ENCODE results near the gene SLC13A3.

DNA sequence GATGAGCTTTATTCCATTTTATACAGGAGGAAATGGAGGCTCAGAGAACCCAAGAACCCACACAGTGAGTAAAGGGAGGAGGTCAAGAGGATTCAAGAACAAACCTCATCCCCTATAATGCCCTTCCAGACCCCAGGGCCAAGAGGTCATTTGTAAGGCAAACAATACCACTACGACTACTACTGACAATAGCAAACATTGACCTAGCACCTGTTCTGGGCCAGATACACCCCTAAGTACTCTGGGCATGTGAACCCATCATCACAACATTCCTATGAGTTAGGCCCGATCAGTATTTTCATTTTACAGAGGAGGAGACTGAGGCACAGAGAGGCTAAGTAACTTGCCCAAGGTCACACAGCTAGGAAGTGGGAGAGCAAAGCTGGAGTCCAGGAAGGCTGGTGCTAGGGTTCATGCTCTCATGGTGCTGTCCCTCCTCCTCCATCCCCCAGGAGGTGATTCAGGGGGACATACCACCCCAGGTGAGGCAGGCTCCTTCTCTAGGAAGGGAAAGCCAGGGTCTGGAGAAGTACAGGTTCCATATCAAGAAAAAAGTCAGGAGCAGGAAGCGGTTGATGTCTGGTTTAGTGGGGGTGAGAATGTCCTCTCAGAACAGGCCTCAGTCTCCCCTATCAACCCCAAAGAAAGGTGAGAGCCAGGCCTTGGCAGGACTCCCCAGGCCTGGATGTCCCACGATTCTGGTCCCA lies 13.7 kb downstream of the SLC13A3 start:
- TF ChIP-seq, protein P1, sequence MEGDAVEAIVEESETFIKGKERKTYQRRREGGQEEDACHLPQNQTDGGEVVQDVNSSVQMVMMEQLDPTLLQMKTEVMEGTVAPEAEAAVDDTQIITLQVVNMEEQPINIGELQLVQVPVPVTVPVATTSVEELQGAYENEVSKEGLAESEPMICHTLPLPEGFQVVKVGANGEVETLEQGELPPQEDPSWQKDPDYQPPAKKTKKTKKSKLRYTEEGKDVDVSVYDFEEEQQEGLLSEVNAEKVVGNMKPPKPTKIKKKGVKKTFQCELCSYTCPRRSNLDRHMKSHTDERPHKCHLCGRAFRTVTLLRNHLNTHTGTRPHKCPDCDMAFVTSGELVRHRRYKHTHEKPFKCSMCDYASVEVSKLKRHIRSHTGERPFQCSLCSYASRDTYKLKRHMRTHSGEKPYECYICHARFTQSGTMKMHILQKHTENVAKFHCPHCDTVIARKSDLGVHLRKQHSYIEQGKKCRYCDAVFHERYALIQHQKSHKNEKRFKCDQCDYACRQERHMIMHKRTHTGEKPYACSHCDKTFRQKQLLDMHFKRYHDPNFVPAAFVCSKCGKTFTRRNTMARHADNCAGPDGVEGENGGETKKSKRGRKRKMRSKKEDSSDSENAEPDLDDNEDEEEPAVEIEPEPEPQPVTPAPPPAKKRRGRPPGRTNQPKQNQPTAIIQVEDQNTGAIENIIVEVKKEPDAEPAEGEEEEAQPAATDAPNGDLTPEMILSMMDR (IDR thresholded peaks at IDR 0.05), result no peak
- TF ChIP-seq POLR2A (IDR thresholded peaks at IDR 0.05) (no peak), EP300 (IDR thresholded peaks at IDR 0.05) (no peak)

Measured in tibial nerve (tissue), 4 donors.